Neural progenitor cell (in vitro differentiated cells): ENCODE data around the gene PPP1R2. TPM values are rescaled to one million over a fixed set of nuclear protein-coding genes. Genes with fewer than 3 reads are reported as not detected.
"Not testable (repeated sequence)": the region's sequence is repeated elsewhere in the genome, so short reads cannot be mapped to it uniquely, and the experiment has no call there.

ENCODE experiments used
- DNase-seq: peaks from one replicate; pipeline ENCODE4 v3.0.0-alpha.2; 2016; ENCODE audit warnings: low spot score
- H2AFZ ChIP-seq: fragments of 200-600 bp; sonication (generic); replicated peaks from 2 replicates; pipeline ENCODE4 v1.6.1; 2016; ENCODE audit warnings: antibody characterized with exemption
- H3F3A ChIP-seq: fragments of 200-600 bp; sonication (generic); 2 replicates; pipeline ENCODE4 v1.6.1; 2016; ENCODE audit warnings: antibody characterized with exemption, low read depth
- H3K27ac ChIP-seq: fragments of 200-600 bp; sonication (generic); 2 replicates; pipeline ENCODE4 v1.5.1; 2016; ENCODE audit warnings: mild to moderate bottlenecking
- H3K27me3 ChIP-seq: fragments of 200-600 bp; sonication (generic); 2 replicates; pipeline ENCODE4 v1.6.1; 2016; ENCODE audit warnings: mild to moderate bottlenecking, moderate library complexity
- H3K36me3 ChIP-seq: fragments of 200-600 bp; sonication (generic); 2 replicates; pipeline ENCODE4 v1.5.1; 2016
- H3K4me1 ChIP-seq: fragments of 200-600 bp; sonication (generic); 2 replicates; pipeline ENCODE4 v1.6.1; 2016; ENCODE audit warnings: mixed run types
- H3K4me2 ChIP-seq: fragments of 200-600 bp; sonication (generic); 2 replicates; pipeline ENCODE4 v1.6.1; 2016
- H3K4me3 ChIP-seq: fragments of 200-600 bp; sonication (generic); 2 replicates; pipeline ENCODE4 v1.5.1; 2016
- H3K79me2 ChIP-seq: fragments of 200-600 bp; sonication (generic); 2 replicates; pipeline ENCODE4 v1.6.1; 2016; ENCODE audit warnings: low read depth
- H3K9ac ChIP-seq: fragments of 200-600 bp; sonication (generic); 2 replicates; pipeline ENCODE4 v1.6.1; 2016
- H3K9me3 ChIP-seq: fragments of 200-600 bp; sonication (generic); 2 replicates; pipeline ENCODE4 v1.5.1; 2016; ENCODE audit warnings: low read depth
- H4K20me1 ChIP-seq: fragments of 200-600 bp; sonication (generic); 2 replicates; pipeline ENCODE4 v1.6.1; 2016; ENCODE audit warnings: low read depth
- H3K27ac Mint-ChIP-seq: 3 replicates; pipeline ENCODE4 v1.8.0; 2021; ENCODE audit warnings: mixed read lengths
- H3K27me3 Mint-ChIP-seq: 2 replicates; pipeline ENCODE4 v1.8.0; 2022; ENCODE audit warnings: low read depth, mild to moderate bottlenecking, inconsistent platforms, moderate library complexity, mixed read lengths; ENCODE audit not compliant: insufficient read depth
- H3K36me3 Mint-ChIP-seq: 3 replicates; pipeline ENCODE4 v1.8.0; 2021; ENCODE audit warnings: mixed read lengths
- H3K4me1 Mint-ChIP-seq: 3 replicates; pipeline ENCODE4 v1.8.0; 2021; ENCODE audit warnings: mixed read lengths
- H3K4me3 Mint-ChIP-seq: 3 replicates; pipeline ENCODE4 v1.8.0; 2021; ENCODE audit warnings: mild to moderate bottlenecking, moderate library complexity, mixed read lengths
- H3K9me3 Mint-ChIP-seq: 3 replicates; pipeline ENCODE4 v1.8.0; 2020; ENCODE audit warnings: mixed read lengths
- CTCF ChIP-seq: fragments of 200-600 bp; sonication (generic); IDR thresholded peaks from 2 replicates; pipeline ENCODE4 v1.5.1; 2017; ENCODE audit warnings: antibody characterized with exemption, mild to moderate bottlenecking
- EZH2 ChIP-seq: fragments of 200-600 bp; sonication (generic); IDR thresholded peaks from 2 replicates; pipeline ENCODE4 v1.6.1; 2017; ENCODE audit warnings: antibody characterized with exemption, mild to moderate bottlenecking, moderate library complexity
- EZH2phosphoT487 ChIP-seq: fragments of 200-600 bp; sonication (generic); IDR thresholded peaks from 2 replicates; pipeline ENCODE4 v1.6.1; 2017; ENCODE audit warnings: antibody characterized with exemption
- total RNA-seq: library from RNA; depleted of rRNA; stranded (reverse); fragments of >200 nt; gene quantifications from 2 replicates; pipeline ENCODE4 v1.2.3, GENCODE V29; 2015; ENCODE audit warnings: low replicate concordance

The PPP1R2 gene
- total RNA-seq, 1 donor from 2014 or later, result 59.2 TPM

- H3K4me1 ChIP-seq, result no peaks in the 10 kb centered on the region
- Mint-ChIP-seq H3K36me3 (peaks cover 6% of the 10 kb centered on the region), H3K9me3 (no peaks in the 10 kb centered on the region), H3K4me1 (no peaks in the 10 kb centered on the region), H3K27ac (no peak overlapping the region), H3K4me3 (no peak overlapping the region), H3K27me3 (no peaks in the 10 kb centered on the region)
- H3K27ac ChIP-seq, result no peak overlapping the region
- TF ChIP-seq EZH2, result no peak
- peak; percentile 91 for TF ChIP-seq CTCF
- H3K4me2 ChIP-seq, result no peak overlapping the region
- H3K4me3 ChIP-seq, result no peak overlapping the region
- no peaks in the 10 kb centered on the region for H3K27me3 ChIP-seq
- H3F3A ChIP-seq, result peaks cover 7% of the 10 kb centered on the region
- H3K36me3 ChIP-seq, result no peaks in the 10 kb centered on the region
- H2AFZ ChIP-seq, result no peak overlapping the region
- no peaks in the 10 kb centered on the region for H3K9me3 ChIP-seq
- peaks cover 5% of the 10 kb centered on the region for H4K20me1 ChIP-seq
- no peaks in the 10 kb centered on the region for H3K79me2 ChIP-seq
- H3K9ac ChIP-seq, result no peak overlapping the region
- DNase-seq, result peak; percentile 30
Measured at GRCh38 chr3:195522254-195523023, 20.7 kb downstream of the PPP1R2 start.

DNA sequence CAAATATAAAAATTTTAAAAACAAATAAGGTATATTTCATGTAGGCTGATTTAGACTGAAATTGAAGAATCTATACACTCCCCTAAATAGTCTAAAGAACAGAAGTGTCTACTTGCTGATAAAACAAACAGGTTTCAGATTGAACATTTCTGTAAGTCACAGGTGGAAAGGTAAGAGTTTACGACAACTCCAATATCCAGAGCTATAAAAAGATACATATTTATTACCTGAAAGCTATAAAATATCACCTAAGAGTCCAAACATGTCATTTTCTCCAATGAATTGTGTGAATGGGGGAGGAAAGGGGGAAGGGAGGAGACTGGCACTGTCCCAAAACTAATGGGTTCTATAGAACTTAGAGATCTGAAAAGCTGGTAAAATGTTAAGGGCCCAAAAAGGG, 26.1 kb downstream of the PPP1R2 start:
- Histone ChIP-seq H3K4me3 (no peak overlapping the region), H4K20me1 (peaks cover 5% of the 10 kb centered on the region), H3K4me2 (no peak overlapping the region), H3K9me3 (no peaks in the 10 kb centered on the region), H3K36me3 (peaks cover 7% of the 10 kb centered on the region), H3K79me2 (no peaks in the 10 kb centered on the region), H3K9ac (no peak overlapping the region), H3K27ac (no peak overlapping the region), H2AFZ (no peak overlapping the region), H3K4me1 (no peaks in the 10 kb centered on the region), H3K27me3 (no peaks in the 10 kb centered on the region), H3F3A (no peaks in the 10 kb centered on the region)
- Mint-ChIP-seq H3K27ac (no peak overlapping the region), H3K9me3 (no peaks in the 10 kb centered on the region), H3K36me3 (peaks cover 18% of the 10 kb centered on the region), H3K27me3 (no peaks in the 10 kb centered on the region), H3K4me3 (no peak overlapping the region), H3K4me1 (no peaks in the 10 kb centered on the region)
- no peak for DNase-seq
- TF ChIP-seq EZH2phosphoT487 (no peak), CTCF (no peak), EZH2 (no peak)

GRCh38 chr3:195514610-195515235, 28.4 kb downstream of the PPP1R2 start:
- not testable (repeated sequence) for H3K9me3 ChIP-seq, H3K27me3 ChIP-seq, H3K4me1 ChIP-seq, H3K9ac ChIP-seq, H3K4me3 Mint-ChIP-seq, H3K4me2 ChIP-seq, DNase-seq, H3K4me1 Mint-ChIP-seq, H4K20me1 ChIP-seq, H3K4me3 ChIP-seq, H3K27ac ChIP-seq, H2AFZ ChIP-seq, H3K27ac Mint-ChIP-seq, H3F3A ChIP-seq, H3K79me2 ChIP-seq, H3K9me3 Mint-ChIP-seq, H3K36me3 ChIP-seq, H3K27me3 Mint-ChIP-seq
- H3K36me3 Mint-ChIP-seq, result peaks cover 19% of the 10 kb centered on the region

GRCh38 chr3:195512798-195513345, 30.3 kb downstream of the PPP1R2 start:
- no peaks in the 10 kb centered on the region for H3K9me3 ChIP-seq
- H3K27me3 Mint-ChIP-seq, result no peaks in the 10 kb centered on the region
- H3K27me3 ChIP-seq, result no peaks in the 10 kb centered on the region
- H3K4me3 ChIP-seq, result no peak overlapping the region
- no peak overlapping the region for H3K9ac ChIP-seq
- no peak overlapping the region for H3K4me2 ChIP-seq
- peaks cover 7% of the 10 kb centered on the region for H3K36me3 ChIP-seq
- no peaks in the 10 kb centered on the region for H3K4me1 ChIP-seq
- H3K9me3 Mint-ChIP-seq, result no peaks in the 10 kb centered on the region
- H3K79me2 ChIP-seq, result no peaks in the 10 kb centered on the region
- H3F3A ChIP-seq, result no peaks in the 10 kb centered on the region
- no peak overlapping the region for H3K27ac Mint-ChIP-seq
- H3K4me1 Mint-ChIP-seq, result no peaks in the 10 kb centered on the region
- no peak overlapping the region for H3K4me3 Mint-ChIP-seq
- TF ChIP-seq EZH2 (no peak), EZH2phosphoT487 (no peak), CTCF (no peak)
- H3K27ac ChIP-seq, result no peak overlapping the region
- no peaks in the 10 kb centered on the region for H4K20me1 ChIP-seq
- H3K36me3 Mint-ChIP-seq, result peaks cover 16% of the 10 kb centered on the region
- no peak overlapping the region for H2AFZ ChIP-seq
- no peak for DNase-seq
